HFFc6 (cell line): ENCODE results near the gene SCP2. TPM values are rescaled to one million over a fixed set of nuclear protein-coding genes. Genes with fewer than 3 reads are reported as not detected.

Experiments
- DNase-seq: peaks from one replicate; pipeline ENCODE4 v3.0.0-alpha.2; 2018
- H3K27ac Mint-ChIP-seq: 2 replicates; pipeline ENCODE4 v1.8.0; 2020; ENCODE audit warnings: mild to moderate bottlenecking, mixed read lengths
- H3K27me3 Mint-ChIP-seq: 2 replicates; pipeline ENCODE4 v1.8.0; 2021; ENCODE audit warnings: mild to moderate bottlenecking, moderate library complexity, mixed read lengths; ENCODE audit not compliant: insufficient read depth
- H3K36me3 Mint-ChIP-seq: 2 replicates; pipeline ENCODE4 v1.8.0; 2021; ENCODE audit warnings: low read depth, mixed read lengths
- H3K4me1 Mint-ChIP-seq: 2 replicates; pipeline ENCODE4 v1.8.0; 2020; ENCODE audit warnings: low read depth, mixed read lengths
- H3K4me3 Mint-ChIP-seq: 2 replicates; pipeline ENCODE4 v1.8.0; 2020; ENCODE audit warnings: mild to moderate bottlenecking, moderate library complexity, mixed read lengths
- H3K9me3 Mint-ChIP-seq: 2 replicates; pipeline ENCODE4 v1.8.0; 2020; ENCODE audit warnings: mild to moderate bottlenecking, mixed read lengths
- CTCF ChIP-seq: fragments of 200-600 bp; sonication (generic); IDR thresholded peaks from 2 replicates; pipeline ENCODE4 v1.5.0; 2021; ENCODE audit warnings: antibody characterized with exemption, mild to moderate bottlenecking
- long read RNA-seq: library from polyadenylated mRNA; unstranded; transcript quantifications from one replicate; pipeline ENCODE4 v2.0.0, GENCODE V29; 2019
- total RNA-seq, 6 experiments: library from RNA; stranded (reverse); fragmentation: NEBNext Ultra II Directional; extraction: Animal tissue kit (Norgen Biotek cat#: 25700); gene quantifications; 2 replicates in 1 of 6; 3 replicates in 5 of 6; pipeline ENCODE4 v1.2.3, GENCODE V29; 2021

SCP2 gene
- 100 to 1,000 TPM; 122 to 159 (median 156) TPM for total RNA-seq
- long read RNA-seq, transcript SCP2-207 (5 exons, 894 nt) = major isoform, 157 of 228 reads
- long read RNA-seq, transcript SCP2-201 (15 exons, 1,889 nt) = minor isoform, 9 of 228 reads
- long read RNA-seq, transcript SCP2-203 (16 exons, 2,811 nt) = minor isoform, 29 of 228 reads
- long read RNA-seq, partial matches to known transcripts = 20 of 228 reads
- long read RNA-seq, other reads (novel, unspliced or antisense) = 8 of 228 reads

DNA sequence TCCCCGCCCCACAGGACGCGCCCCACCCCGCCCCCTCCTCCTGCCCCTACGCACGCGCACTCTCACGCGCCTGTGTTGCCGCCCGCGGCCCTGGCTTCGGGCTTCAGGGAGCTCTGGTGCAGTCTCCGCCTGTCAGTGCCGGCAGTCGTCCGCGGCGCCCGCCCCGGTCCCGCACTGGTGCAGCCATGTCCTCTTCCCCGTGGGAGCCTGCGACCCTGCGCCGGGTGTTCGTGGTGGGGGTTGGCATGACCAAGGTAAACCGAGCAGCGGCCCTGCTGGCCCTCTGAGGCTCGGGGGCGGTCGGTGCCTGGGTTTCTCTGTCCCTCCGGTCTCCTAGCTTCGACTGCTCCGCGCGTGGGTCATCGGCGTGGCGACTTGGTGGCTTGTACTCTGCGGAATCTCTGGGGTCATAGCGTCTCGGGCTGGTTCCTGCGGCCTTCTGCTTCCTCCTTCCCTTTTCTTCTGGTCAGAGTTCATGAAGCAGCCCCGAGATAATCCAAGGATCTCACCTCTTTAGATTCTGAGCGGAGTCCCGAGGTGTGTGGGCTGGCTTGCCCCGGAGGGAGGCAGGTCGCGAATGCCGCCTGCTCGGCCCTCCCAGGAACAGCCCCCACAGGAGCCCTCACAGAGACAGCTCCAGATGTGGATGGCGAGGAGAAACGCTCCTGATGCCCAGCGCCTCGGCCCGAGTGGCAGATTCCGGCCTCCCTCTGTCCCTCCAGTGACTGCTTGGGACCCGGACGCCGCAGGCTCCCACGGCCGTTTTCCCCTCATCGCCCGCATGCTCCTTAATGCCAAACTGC, at the start of gene SCP2:
SCP2 (plus strand) TSS at position 65 of the 803 bp plus-strand sequence; CDS start at position 186, 121 bp downstream.
- TF ChIP-seq CTCF = no peak
- H3K4me3 Mint-ChIP-seq = peak within 1 kb of the TSS; percentile 90
- H3K27me3 Mint-ChIP-seq = peaks cover 3% of the 10 kb centered on the region; the same call in 1 of the 2 replicates
- H3K9me3 Mint-ChIP-seq = no peaks in the 10 kb centered on the region
- H3K27ac Mint-ChIP-seq = peak within 1 kb of the TSS; percentile 57
- H3K36me3 Mint-ChIP-seq = peaks cover 10% of the 10 kb centered on the region
- H3K4me1 Mint-ChIP-seq = peaks cover 26% of the 10 kb centered on the region
- peak; percentile 49 for DNase-seq

- Mint-ChIP-seq H3K27me3 (peaks cover 3% of the 10 kb centered on the region; the same call in 1 of the 2 replicates), H3K9me3 (no peaks in the 10 kb centered on the region), H3K27ac (no peak overlapping the region), H3K4me3 (no peak overlapping the region), H3K4me1 (no peaks in the 10 kb centered on the region), H3K36me3 (no peaks in the 10 kb centered on the region)
- no peak for TF ChIP-seq CTCF
- DNase-seq = no peak
Measured at GRCh38 chr1:52877554-52877953, 49.5 kb upstream of the SCP2 start.

DNA sequence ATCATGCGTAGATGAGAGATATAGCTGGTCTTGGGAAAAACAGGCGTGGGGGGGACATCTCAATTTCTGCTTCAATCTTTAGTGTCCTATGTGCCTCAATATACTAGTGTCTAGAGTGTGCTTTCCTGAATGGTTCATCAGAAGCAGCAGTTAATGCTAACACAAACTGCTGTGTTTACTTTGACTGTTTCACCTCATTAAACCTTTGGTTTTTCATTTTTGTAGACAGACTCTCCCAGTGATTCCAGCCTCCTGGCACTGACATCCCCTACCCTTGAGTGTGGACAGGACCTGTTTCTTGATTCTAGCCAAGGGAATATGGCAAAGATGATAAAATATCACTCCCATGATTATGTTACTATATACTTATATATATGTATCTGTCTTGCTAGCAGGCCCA, 46.9 kb upstream of the SCP2 start:
- DNase-seq = no peak
- no peak overlapping the region for H3K27ac Mint-ChIP-seq
- TF ChIP-seq CTCF = no peak

DNA sequence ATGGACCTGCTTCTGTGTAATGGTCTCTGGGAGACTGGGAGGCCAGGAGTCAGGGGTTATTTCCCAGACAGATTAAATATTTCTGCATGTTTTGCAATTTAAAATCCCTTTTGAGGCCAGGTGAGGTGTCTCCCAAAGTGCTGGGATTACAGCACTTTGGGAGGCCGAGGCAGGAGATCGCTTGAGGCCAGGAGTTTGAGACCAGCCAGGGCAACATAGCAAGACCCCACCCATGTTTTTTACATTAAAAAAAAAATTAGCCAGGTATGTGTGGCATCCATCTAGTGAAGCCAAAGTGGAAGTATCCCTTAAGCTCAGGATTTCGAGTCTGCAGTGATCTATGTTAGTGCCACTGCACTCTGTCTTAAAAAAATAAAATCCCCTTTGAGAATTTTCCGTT, 39.6 kb upstream of the SCP2 start:
- no peak for DNase-seq
- Mint-ChIP-seq H3K4me1 (no peaks in the 10 kb centered on the region), H3K27ac (no peak overlapping the region), H3K36me3 (no peaks in the 10 kb centered on the region), H3K9me3 (no peaks in the 10 kb centered on the region), H3K4me3 (no peak overlapping the region), H3K27me3 (no peaks in the 10 kb centered on the region)
- TF ChIP-seq CTCF = no peak

More for the DNA sequence above, 46.9 kb upstream of the SCP2 start:
- Mint-ChIP-seq H3K9me3 (no peaks in the 10 kb centered on the region), H3K4me3 (no peak overlapping the region), H3K27me3 (no peaks in the 10 kb centered on the region), H3K36me3 (no peaks in the 10 kb centered on the region), H3K4me1 (no peaks in the 10 kb centered on the region)

DNA sequence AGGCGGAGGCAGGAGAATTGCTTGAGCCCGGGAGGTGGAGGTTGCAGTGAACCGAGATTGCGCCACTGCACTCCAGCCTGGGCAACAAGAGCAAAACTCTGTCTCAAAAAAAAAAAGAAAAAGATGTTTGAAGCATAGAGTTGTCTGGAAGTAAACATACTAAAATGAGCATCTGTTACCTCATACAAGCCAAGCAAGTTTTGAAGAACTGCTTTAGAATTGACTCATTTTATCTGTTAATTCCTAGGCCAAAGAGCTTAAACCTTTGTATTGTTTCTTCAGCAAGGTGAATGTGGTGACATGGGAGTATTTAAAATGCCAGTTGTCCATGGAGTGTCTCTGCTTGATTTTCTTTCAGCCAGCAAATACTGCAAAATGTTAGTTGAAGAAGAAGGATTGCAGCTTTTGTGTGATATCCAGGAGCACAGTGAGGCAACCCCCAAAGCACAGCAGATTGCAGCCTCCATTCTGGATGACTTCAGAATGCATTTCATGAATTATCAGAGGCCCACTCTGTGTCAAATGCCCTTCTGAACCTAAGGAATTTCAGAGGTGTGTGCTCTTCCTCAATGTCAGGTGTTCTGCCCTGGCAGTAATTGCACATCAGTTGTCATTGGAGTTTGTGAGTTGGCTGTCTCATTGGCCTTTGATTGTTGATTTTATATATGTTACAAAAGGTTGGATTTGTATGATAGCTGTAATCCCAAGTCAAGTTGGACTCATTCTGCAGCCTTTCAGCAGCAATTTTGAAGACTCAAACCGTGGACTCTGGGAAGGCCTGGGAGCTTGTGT, 34.5 kb upstream of the SCP2 start:
- Mint-ChIP-seq H3K9me3 (no peaks in the 10 kb centered on the region), H3K27me3 (0 out of 2 replicates have a peak, but pooled peaks cover under 1% of the 10 kb centered on the region), H3K4me1 (no peaks in the 10 kb centered on the region), H3K4me3 (no peak overlapping the region), H3K36me3 (no peaks in the 10 kb centered on the region), H3K27ac (no peak overlapping the region)
- no peak for TF ChIP-seq CTCF
- DNase-seq = no peak
